SU-DHL-6 (cell line): Measurements from ENCODE around the gene ZNF575.

ENCODE experiments used
- H2AFZ ChIP-seq: fragments of 200-600 bp; sonication (generic); 2 replicates; pipeline ENCODE4 v1.6.1; 2014; ENCODE audit warnings: low read depth, mild to moderate bottlenecking, moderate library complexity, mixed read lengths, antibody characterized with exemption, low read length; ENCODE audit not compliant: severe bottlenecking
- H3F3A ChIP-seq: fragments of 200-600 bp; shearing (Covaris generic); 2 replicates; pipeline ENCODE4 v1.6.0; 2016; ENCODE audit warnings: antibody characterized with exemption, mild to moderate bottlenecking; ENCODE audit not compliant: insufficient read depth
- H3K27ac ChIP-seq: fragments of 200-600 bp; sonication (generic); 2 replicates; pipeline ENCODE4 v1.5.1; 2016; ENCODE audit warnings: low read depth, mild to moderate bottlenecking, low read length, moderate library complexity, mixed read lengths
- H3K27me3 ChIP-seq: fragments of 200-600 bp; sonication (generic), shearing (Covaris generic); 2 replicates; pipeline ENCODE4 v1.6.0; 2014; ENCODE audit warnings: mild to moderate bottlenecking, low read length
- H3K36me3 ChIP-seq: fragments of 200-600 bp; sonication (generic); 2 replicates; pipeline ENCODE4 v1.6.1; 2014; ENCODE audit warnings: mild to moderate bottlenecking, low read length, mixed read lengths
- H3K4me2 ChIP-seq: fragments of 300-600, 200-600 bp; shearing (Covaris generic), sonication (generic); 2 replicates; pipeline ENCODE4 v1.6.0; 2014; ENCODE audit warnings: low read length, low read depth, mild to moderate bottlenecking; ENCODE audit not compliant: poor library complexity, severe bottlenecking
- H3K4me3 ChIP-seq: fragments of 200-600 bp; sonication (generic); 2 replicates; pipeline ENCODE4 v1.5.1; 2014; ENCODE audit warnings: antibody characterized with exemption, low read length, mild to moderate bottlenecking, mixed read lengths; ENCODE audit not compliant: insufficient read depth, poor library complexity, severe bottlenecking
- H3K79me2 ChIP-seq: fragments of 200-600 bp; sonication (generic); 2 replicates; pipeline ENCODE4 v1.6.1; 2014; ENCODE audit warnings: mild to moderate bottlenecking, low read length, moderate library complexity; ENCODE audit not compliant: insufficient read depth
- H3K9ac ChIP-seq: fragments of 200-600 bp; sonication (generic); 2 replicates; pipeline ENCODE4 v1.7.0; 2014; ENCODE audit warnings: mild to moderate bottlenecking, low read length
- H3K9me2 ChIP-seq: fragments of 200-600 bp; sonication (generic); replicated peaks from 2 replicates; pipeline ENCODE4 v1.6.1; 2014; ENCODE audit warnings: low read length; ENCODE audit not compliant: insufficient read depth
- H3K9me3 ChIP-seq: fragments of 200-600 bp; sonication (generic); 2 replicates; pipeline ENCODE4 v1.6.1; 2014; ENCODE audit warnings: low read length, mixed read lengths; ENCODE audit not compliant: insufficient read depth
- H4K20me1 ChIP-seq: fragments of 200-600 bp; sonication (generic); 2 replicates; pipeline ENCODE4 v1.6.1; 2014; ENCODE audit warnings: low read depth, mild to moderate bottlenecking, antibody characterized with exemption, low read length, moderate library complexity, mixed read lengths
- CTCF ChIP-seq: fragments of 200-600 bp; sonication (generic); IDR thresholded peaks from one replicate; pipeline ENCODE4 v1.5.1; 2017; ENCODE audit warnings: antibody characterized with exemption, mild to moderate bottlenecking, low read length, moderate library complexity; ENCODE audit not compliant: insufficient read depth, poor library complexity, severe bottlenecking
- EZH2phosphoT487 ChIP-seq: fragments of 200-600 bp; sonication (generic), shearing (Covaris generic); conservative IDR thresholded peaks from 2 replicates; pipeline ENCODE4 v1.6.1; 2018; ENCODE audit warnings: mild to moderate bottlenecking, antibody characterized with exemption, low read length, moderate library complexity, mixed read lengths

The ZNF575 gene

GRCh38 chr19:43486412-43486811 is 46.6 kb upstream of the ZNF575 start:
- H2AFZ ChIP-seq, result no peak overlapping the region
- no peaks in the 10 kb centered on the region for H3K27me3 ChIP-seq
- no peaks in the 10 kb centered on the region for H3F3A ChIP-seq
- H4K20me1 ChIP-seq, result no peaks in the 10 kb centered on the region
- no peak overlapping the region for H3K27ac ChIP-seq
- no peak overlapping the region for H3K4me2 ChIP-seq
- H3K36me3 ChIP-seq, result no peaks in the 10 kb centered on the region
- H3K9me2 ChIP-seq, result no peaks in the 10 kb centered on the region
- no peak for TF ChIP-seq EZH2phosphoT487
- no peak for TF ChIP-seq CTCF
- H3K4me3 ChIP-seq, result no peak overlapping the region
- no peaks in the 10 kb centered on the region for H3K79me2 ChIP-seq
- H3K9ac ChIP-seq, result no peak overlapping the region
- no peaks in the 10 kb centered on the region for H3K9me3 ChIP-seq

GRCh38 chr19:43488179-43488578 is 44.8 kb upstream of the ZNF575 start:
- no peak overlapping the region for H3K27ac ChIP-seq
- no peaks in the 10 kb centered on the region for H3K79me2 ChIP-seq
- H4K20me1 ChIP-seq, result no peaks in the 10 kb centered on the region
- H3K4me3 ChIP-seq, result no peak overlapping the region
- no peaks in the 10 kb centered on the region for H3K9me3 ChIP-seq
- no peaks in the 10 kb centered on the region for H3K27me3 ChIP-seq
- no peak overlapping the region for H3K9ac ChIP-seq
- no peak for TF ChIP-seq CTCF
- TF ChIP-seq EZH2phosphoT487, result no peak
- no peak overlapping the region for H3K4me2 ChIP-seq
- no peaks in the 10 kb centered on the region for H3F3A ChIP-seq
- no peaks in the 10 kb centered on the region for H3K36me3 ChIP-seq
- H3K9me2 ChIP-seq, result no peaks in the 10 kb centered on the region
- no peak overlapping the region for H2AFZ ChIP-seq

GRCh38 chr19:43489310-43489709 is 43.7 kb upstream of the ZNF575 start:
- H3K9me3 ChIP-seq, result no peaks in the 10 kb centered on the region
- no peak overlapping the region for H3K27ac ChIP-seq

More at GRCh38 chr19:43489310-43489709, 43.7 kb upstream of the ZNF575 start:
- Histone ChIP-seq H3K9me2 (no peaks in the 10 kb centered on the region), H3K4me3 (no peak overlapping the region), H3F3A (no peaks in the 10 kb centered on the region), H3K36me3 (no peaks in the 10 kb centered on the region), H3K27me3 (no peaks in the 10 kb centered on the region), H2AFZ (no peak overlapping the region), H3K9ac (no peak overlapping the region), H3K79me2 (no peaks in the 10 kb centered on the region), H4K20me1 (no peaks in the 10 kb centered on the region), H3K4me2 (no peak overlapping the region)
- TF ChIP-seq EZH2phosphoT487 (no peak), CTCF (no peak)
